NCI-H2196 treated with DMSO at 0.1 percent for 48 hours (cell line): ENCODE results near the gene GTPBP6.
"Not testable (repeated sequence)": the region's sequence is repeated elsewhere in the genome, so short reads cannot be mapped to it uniquely, and the experiment has no call there.

Source experiments
- DNase-seq: peaks from one replicate; lab custom pipeline; 2025; ENCODE audit not compliant: unreplicated experiment; lab: John Stamatoyannopoulos, UW

Gene GTPBP6

DNA sequence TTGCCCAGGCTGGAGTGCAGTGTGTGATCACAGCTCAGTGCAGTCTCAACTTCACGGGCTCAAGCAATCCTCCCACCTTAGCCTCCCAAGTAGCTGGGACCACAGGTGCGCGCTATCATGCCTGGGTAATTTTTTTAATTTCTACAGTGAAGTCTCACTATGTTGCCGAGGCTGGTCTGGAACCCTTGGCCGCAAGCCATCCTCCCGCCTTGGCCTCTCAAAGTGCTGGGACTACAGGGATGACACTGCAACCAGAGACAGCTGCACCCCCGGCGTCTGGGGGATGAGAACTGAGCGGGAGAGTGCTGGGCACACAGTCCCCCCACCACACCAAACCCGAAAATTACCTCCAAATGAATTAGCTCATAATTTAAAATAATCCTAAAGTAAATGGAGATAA, 33.1 kb upstream of the GTPBP6 start:
- no peak for DNase-seq

DNA sequence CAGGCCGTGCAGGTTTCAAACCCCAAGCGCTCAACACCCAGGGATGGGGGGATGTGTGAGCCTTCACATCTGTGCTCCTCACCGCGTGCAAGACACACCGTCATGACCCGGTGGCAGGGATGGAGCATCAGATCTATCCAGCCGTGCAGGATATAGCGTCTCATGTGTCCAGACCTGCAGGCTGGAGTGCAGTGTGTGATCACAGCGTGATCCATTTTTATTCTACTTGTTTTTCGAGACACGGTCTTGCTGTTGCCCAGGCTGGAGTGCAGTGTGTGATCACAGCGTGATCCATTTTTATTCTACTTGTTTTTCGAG, 32.7 kb upstream of the GTPBP6 start:
- DNase-seq: not testable (repeated sequence)

DNA sequence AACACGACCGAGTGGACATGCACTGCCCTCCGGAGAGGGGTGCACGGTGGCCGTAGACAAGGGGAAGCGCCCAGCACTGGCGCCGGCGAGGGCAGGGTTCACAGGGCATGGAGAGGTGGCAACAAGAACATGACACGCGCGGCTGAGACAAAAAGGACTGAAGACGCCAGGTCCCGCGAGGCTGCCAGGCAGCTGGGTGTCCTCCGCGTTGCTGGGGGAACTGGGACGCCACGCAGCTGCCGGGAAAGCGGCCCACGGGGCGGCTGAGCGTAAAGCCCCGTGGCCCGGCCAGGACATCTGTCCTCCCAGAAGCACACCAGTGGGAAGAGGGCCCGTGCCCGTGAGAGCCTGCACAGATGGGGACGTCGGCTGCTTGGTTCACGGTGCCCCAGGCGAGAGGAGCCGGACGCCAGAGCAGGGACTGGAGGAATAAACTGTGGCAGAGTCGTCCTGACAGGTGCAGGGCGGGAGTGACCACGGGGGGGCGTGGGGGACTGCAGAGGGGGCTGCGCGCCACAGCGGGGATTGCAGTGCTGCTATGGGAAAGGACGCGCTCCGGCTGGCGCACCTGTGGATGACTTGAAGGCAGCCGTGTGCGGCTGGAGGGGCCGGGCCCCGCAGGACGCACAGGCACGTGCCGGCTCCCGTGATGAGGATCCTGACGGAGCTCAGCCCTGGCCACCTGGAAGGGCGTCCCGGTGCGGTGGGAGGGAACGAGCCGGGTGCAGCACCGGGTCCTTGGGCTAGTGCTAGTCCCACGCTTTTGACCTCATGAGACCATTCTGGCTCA, 32.1 kb upstream of the GTPBP6 start:
- DNase-seq: no peak

DNA sequence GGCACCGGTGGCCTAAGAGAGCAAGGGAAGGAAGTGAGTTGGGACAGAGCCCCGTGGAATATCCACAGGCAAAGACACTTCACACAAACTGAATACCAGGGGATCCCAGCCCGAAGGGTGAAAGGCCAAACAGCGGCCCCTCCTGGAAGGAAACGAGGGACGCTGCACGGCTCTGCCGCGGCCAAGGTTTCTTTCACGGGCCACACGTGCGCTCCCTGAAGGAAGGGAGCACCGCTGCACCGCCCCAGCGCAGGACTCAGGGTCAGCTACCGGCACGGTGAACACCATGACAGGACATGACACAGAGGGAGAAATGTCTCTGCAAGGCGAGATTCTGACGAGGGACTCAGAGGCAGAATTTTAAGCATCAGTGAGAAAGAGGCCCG, 31.5 kb upstream of the GTPBP6 start:
- no peak for DNase-seq

DNA sequence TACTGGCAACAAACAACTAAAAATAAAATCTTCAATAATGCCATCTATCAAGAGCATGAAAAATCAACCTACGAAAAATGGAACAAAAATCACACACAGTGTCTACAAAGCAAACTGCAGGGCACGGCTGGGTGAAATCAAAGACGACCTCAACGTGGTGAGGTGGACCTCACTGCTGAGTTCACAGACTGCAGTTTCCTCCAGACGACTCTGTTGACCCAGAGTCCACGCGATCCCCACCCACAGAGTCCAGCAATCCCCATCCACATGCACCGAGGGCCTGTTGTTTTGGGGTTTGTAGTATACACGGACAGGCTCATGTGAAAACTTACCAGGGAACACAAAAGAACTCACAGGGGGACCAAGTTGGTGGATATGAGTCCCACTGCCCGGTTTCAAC, 31.1 kb upstream of the GTPBP6 start:
- DNase-seq: no peak

DNA sequence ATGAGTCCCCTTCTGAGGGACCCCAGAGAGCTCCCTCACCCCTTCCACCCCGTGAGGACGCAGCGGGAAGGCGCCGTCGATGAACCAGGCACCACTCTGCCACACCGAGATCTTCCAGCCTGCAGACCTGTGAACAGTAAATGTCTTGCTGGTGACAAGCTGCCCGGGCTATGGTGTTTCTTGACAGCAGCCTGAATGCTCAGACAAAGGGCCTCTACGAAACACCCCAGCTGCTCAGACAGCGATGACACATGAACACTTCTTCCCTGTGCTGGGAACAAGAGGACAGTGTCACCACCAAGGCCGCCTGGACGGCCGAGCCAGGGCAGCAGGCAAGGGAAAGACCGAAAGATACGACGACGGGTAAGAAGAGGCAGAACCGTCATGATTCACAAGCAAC, 30.6 kb upstream of the GTPBP6 start:
- DNase-seq: no peak

DNA sequence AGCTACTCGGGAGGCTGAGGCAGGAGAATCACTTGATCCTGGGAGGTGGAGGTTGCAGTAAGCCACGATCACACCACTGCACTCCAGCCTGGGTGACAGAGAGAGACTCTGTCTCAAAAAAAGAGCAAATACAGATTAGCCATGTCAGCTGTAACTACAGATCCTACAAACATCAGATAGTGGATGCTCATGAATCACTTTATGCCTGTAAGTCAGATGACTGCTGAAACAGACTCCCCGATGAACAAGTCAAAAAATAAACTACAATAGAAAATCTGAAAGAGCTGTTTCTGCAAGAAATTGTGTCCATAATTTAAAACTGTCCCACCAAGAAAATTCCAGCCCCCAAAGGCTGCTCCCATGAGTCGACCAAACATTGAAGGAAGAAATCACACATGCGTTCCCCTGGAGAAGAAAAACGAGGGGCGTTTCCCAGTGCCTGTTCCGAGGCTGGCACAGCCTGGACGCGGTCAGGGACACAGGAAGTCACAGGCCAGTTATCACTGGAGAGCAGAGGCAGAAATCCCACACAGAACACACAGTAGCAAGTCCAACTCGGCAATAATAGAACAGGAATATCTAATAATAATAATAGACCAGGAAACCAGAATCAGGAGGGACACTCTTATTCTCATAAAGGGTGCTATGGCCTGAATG, 30.0 kb upstream of the GTPBP6 start:
- no peak for DNase-seq

DNA sequence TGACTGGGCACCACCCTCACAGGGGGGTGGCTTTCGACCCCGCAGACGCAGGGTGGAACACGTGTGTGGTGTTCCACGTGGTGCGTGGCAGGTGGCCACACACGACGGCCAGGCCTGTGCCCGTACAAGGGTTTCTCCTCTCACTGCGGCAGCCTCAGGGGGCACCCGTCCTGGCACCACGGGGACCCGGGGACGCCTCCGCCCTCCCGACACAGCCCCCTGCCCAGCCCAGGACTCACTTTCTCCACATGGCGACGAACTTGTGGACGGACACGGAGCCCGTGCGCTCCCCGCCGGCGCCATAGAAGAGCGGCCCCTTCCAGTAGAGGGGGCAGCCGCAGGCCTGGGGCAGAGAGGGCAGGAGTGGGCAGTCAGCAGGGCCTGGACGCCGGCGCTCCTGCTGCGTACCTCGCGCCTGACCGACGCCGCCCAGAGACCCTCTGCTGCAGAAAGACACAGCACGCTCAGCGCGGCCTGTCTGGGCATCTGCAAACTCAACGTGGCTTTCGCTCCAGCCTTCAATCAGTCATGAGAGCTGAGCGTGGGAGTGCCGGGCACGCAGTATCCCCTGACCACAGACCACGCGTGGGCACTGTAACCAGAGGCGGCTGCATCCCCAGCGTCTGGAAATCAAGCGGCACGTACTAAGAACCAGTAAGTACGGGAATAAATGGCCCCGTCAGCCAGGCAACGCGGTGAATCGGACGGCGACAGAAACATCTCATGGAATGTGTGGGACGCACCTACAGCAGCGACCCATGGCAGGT, 28.9 kb upstream of the GTPBP6 start:
- DNase-seq: no peak

DNA sequence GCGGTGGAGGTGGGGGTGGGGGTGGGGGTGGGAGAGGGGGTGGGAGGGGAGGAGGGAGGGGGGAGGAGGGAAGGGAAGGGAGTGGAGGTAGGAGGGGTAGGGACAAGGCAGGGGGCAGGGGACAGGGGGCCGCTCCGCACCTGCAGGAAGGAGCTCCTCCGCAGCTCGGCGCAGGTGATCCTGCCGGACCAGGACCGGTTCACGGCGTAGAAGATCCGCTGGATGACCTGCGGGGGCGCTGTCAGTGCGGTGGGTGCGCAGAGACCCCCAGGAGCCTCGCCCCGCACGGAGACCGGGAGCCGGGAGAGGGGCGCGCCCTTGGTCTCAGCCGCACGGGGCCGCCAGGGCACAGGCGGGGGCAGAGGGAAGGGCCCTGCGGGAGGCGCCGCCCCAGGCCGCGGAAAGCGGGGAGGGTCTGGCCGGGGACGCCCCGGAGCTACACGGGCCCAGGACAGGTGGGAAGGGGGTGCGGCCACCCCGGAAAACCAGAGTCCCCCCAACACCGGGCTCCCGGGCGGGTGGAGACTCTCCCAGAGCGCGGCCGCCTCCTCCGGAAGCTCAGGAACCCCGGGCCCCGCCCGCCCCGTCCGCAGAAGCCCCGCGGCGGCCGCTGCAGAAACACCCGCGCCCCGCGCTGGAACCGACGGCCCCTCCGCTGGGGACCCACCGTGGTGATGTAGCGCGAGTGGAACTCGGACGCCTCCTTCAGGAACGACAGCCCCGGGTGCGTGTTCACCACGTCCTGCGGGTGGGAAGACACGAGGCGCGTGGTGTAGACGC, 27.6 kb upstream of the GTPBP6 start:
- DNase-seq: no peak

DNA sequence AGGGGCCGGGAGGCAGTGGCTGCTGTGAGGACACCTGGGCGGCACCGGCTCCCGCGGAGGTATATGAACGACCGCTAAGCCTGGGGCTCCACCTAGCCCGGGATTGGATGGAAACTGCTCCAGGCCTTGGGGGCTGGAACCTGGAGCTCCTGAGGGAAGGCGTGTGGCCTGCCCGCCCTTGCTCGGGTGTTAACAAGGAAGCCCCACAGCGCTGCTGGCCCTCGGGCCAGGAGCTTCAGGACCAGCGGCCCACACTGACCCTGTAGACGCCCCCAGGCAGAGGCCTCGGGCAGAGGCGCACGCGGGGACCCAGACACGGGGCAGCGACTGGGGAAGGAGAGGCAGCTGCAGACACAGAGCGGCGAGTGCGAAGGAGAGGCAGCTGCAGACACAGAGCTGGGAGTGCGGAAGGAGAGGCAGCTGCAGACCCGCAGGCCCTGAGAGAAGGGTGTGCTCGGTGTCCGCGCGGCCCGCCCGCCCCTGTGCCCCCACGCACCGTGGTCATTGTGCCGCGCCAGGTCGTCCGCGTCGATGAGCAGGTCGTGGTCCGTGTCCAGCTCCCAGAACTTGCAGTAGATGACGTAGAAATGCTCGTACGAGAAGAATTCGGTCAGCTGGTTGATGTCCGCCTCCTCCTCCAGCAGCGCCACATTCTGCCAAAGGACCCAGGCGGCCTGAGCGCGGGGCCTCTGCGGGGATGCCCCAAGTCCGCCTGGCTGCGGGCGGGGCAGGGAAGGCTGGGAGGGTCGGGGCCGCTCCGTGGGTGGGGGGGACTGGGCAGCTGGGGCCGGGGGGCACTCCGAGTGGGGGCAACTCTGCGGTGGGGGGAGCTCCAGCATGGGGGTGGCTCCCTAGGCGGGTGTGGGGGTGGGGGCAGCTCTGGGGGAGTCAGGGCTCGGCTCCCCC, 26.7 kb upstream of the GTPBP6 start:
- DNase-seq: no peak

DNA sequence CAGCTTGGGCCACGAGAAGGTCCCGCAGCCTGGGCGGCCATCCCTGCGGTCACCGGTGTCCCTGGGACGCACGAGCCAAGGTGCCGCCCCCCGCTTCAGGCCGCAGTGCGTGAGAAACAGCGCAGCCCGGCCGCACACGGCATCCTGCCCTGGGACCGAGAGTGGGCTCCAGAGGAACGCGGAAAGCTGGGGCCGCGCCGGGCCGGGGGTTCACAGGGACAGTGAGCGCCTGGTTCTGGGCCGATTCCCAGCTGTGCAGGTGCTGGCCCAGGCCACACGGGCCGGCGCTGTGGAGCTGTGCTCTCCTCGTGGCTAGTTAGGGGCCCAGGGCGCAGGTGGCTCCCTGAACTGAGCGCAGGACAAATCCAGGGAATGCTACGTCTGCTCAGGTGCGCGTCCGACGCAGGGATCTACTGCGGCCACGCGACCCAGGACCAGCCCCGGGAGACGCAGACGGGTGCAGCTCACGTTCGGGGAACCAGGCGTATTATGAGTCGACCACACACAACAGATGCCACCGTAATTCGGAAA, 25.8 kb upstream of the GTPBP6 start:
- no peak for DNase-seq

DNA sequence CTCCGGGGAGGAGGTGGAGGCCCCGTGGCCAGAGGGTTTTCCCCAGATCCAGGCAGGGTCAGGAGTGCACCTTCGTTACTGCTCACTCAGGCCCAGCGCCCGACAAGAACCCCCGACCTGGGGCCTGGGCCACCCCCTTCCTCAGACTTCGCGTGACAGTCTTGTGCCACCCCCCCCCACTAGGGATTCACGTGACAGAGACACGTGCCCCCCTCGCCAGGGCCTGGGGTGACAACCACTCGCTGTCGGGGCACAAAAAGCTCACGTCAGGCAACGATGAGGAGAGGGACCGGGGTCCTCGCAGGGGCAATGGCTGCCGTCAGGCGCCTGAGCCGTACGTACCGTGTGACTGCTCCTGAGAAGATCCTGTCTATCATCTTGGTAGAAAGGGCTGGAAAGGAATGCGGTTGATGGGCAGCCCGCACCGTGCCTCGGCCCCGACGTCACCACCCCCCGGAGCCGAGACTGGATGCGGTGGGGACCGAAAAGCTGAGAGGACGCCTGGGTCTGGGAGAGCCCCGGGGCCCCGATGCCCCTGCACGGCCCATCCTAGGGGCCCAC, 23.0 kb upstream of the GTPBP6 start:
- no peak for DNase-seq

DNA sequence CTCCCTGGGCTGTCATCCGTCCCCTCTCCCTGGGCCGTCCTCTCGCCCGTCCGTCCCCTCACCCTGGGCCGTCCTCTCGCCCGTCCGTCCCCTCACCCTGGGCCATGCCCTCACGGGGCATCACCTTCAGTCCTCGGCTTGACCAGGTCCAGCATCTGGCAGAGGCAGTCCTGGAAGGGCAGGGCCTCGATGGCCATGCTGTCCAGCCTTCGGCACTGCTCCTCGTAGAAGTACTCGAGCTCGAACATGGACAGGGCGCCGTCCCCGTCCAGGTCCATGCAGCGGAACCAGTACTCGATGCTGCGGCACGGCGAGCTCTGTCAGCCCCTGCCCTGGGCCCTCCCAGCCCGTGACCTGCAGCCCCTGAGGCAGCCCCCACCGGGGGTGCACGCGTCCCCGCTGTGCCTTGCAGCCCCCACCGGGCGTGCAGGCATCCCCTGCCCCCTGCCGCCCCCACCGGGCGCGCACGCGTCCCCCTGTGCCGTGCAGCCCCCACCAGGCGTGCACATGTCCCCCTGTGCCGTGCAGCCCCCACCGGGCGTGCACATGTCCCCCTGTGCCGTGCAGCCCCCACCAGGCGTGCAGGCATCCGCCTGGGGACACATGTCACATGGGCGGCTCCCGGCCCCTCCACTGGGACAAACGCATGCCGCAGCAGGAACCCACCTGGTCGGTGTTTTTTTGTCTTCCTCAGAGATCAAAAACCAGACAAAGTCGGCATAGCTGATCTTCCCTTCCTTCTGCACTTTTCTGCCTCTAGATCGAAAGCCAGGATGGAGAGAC, 22.2 kb upstream of the GTPBP6 start:
- no peak for DNase-seq

DNA sequence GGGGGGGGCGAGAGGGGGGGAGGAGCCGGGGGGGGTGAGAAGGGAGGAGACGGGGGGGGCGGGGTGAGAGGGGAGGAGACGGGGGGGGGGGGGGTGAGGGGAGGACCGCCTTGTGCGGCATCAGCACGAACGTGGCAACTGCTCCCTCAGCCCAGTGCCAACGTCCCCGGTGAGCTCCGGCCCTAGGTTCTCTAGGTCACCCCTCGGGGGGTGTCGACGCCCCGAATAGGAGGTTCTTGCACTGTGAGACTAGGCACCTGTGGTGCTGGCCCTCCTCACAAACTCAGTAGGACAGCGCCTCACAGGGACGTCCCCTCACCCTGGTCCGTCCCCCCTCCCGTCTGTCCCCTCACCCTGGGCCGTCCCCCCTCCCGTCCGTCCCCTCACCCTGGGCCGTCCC, 21.5 kb upstream of the GTPBP6 start:
- no peak for DNase-seq

DNA sequence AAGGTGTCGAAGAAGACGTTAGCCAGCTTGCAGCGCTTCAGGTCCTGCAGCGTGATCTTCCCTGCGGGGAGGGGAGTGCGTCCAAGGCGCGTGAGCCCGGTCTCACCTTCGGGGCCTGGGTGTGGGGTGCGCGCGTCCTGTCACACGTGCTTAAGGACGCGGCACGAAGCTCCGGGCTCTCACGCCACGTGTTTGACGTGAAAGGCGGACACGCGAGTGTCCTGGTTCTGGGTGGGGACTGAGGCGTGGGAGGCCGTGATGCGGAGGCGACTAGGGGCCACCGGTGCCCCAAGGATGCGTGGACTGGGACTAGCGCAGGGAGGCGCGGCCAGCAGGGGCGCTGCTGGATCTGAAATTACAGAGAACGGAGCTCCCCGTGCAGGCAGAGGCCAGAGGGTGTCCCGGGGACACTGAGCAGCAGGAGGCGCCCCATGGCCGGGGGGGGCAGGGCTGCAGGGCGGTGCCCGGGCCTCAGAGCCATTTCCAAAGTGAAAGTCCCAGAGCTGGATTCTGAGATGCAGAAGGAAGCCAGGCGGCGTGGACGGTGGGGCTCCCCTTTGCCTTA, 20.3 kb upstream of the GTPBP6 start:
- DNase-seq: no peak

DNA sequence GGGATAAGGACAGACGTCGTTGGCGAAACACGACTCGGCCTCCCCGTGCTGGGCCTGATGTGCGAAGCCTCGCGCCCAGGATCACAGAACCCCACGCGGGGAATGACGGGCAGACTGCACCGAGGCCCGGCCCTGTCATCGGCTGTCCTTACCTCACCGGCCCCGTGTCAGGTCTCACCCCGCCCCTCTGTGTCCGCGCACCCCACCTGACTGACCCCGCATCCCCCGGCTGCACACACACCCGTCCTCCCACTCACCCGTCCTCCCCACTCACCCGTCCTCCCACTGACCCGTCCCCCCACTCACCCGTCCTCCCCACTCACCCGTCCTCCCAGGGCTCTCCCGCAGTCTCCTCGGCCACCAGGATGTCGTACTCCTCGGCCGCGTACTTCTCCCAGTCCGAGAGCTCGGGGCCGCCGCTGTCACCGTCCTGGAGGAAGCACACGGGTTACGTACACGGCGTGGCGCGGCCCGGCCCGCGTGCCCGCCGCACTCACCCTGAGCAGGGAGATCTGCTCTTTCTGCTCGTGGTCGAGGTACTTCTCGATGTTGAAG, 19.8 kb upstream of the GTPBP6 start:
- no peak for DNase-seq

DNA sequence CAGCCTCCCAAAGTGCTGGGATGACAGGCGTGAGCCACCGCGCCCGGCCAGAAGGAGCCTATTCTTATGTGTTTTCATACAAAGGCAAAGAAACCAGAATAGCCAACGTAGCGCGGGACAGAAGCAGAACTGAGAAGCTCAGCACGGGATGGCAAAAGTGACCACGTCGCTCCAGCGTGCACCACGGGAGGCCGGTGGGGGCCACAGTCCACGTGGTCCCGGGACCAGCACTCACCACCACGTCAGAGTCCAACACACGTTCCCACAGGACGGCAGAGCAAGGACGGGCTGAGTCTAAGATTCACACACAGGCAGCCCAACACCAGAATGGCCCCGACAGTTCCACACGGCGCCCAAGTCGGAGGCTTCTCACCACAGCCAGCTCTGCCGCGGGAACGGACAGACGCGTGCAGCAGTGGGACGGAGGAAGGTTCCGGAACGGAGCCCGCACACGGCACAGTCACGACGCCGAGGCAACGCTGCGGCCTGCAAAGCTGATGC, 18.8 kb upstream of the GTPBP6 start:
- no peak for DNase-seq

DNA sequence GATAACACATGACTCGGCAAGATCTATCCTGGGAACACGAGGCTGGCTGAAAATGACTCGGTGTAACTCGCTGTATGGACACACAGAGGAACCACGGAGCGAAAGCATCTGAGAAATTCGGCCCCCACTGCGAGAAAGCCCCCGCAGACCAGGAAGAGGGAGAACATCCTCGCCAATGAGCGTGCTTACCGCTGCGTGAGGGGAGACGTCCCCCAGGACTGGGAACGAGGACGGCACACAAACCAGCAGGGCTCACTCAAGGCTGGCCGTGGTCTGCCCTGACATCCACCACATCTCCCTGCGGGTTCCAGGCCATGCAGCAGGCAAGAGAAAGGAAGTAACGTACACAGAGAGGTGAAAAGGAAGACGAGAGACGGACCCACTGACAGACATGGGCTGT, 17.6 kb upstream of the GTPBP6 start:
- DNase-seq: no peak
